ENCODE measurements around the gene EDN2. TPM values are rescaled to one million over a fixed set of nuclear protein-coding genes. Genes with fewer than 3 reads are reported as not detected.

EDN2 gene
- total and polyA plus RNA-seq, 2 experiments from 2014 or later, result 0.40 to 2.3 TPM

DNA sequence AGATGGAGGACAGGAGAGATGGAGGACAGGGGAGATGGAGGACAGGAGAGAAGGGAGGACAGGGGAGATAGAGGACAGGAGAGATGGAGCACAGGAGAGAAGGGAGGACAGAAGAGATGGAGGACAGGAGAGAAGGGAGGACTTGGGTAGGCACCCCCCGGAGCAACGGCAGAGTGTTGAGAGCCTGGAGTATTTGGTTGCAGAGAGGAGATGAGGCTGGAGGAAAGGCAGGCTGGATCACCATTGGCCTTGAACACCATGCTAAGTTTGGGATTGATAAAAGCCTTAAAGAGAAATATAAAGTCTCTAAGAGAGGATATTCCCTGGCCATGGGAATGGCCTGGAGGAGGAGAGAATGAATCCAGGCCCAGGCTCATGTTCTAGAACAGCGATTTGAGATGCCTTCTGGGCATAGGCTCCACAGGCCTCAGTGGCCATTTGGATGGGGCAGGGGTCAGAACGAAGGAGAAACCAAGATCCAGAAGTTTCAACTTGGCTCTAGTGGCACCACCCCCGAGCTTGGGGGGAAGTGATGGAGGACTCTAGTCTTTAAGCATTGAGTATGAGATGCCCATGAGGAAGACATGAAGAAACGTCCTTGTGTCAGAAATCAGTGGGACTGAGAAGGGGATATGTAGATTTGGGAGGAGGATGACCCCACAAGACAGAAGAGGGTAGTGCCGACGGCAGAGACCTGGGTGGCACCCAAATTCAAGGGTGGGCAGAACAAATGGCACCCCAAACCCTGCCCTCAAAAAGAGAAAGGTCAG is 47.9 kb upstream of the EDN2 start:
- H3K27me3 ChIP-seq, result peaks cover 4% of the 10 kb centered on the region
- H3K4me1 ChIP-seq (ENCODE audit: insufficient read depth), result peaks cover 3% of the 10 kb centered on the region
- H4K20me1 ChIP-seq (ENCODE audit: insufficient read depth, poor library complexity, severe bottlenecking), result no peaks in the 10 kb centered on the region
- no peak overlapping the region for H3K27ac ChIP-seq
- H3K36me3 ChIP-seq (replicated peaks; ENCODE audit: insufficient read depth, low read depth), result no peaks in the 10 kb centered on the region
- WGBS (ENCODE audit: low lambda C conversion rate, missing lambda C conversion rate), result 86% methylated on average over 8 of the region's 8 CpGs
- H3K9me2 ChIP-seq (replicated peaks; ENCODE audit: insufficient read depth), result no peaks in the 10 kb centered on the region
- no peak overlapping the region for H2AFZ ChIP-seq
- DNase-seq (ENCODE audit: low spot score), result no peak
- H3K4me3 ChIP-seq, result no peak overlapping the region
- TF ChIP-seq EZH2 (IDR thresholded peaks at IDR 0.05; ENCODE audit: borderline replicate concordance) (no peak), EZH2phosphoT487 (IDR thresholded peaks at IDR 0.05; ENCODE audit: low read depth, severe bottlenecking, unreplicated experiment) (no peak)
- TF ChIP-seq, protein P1, sequence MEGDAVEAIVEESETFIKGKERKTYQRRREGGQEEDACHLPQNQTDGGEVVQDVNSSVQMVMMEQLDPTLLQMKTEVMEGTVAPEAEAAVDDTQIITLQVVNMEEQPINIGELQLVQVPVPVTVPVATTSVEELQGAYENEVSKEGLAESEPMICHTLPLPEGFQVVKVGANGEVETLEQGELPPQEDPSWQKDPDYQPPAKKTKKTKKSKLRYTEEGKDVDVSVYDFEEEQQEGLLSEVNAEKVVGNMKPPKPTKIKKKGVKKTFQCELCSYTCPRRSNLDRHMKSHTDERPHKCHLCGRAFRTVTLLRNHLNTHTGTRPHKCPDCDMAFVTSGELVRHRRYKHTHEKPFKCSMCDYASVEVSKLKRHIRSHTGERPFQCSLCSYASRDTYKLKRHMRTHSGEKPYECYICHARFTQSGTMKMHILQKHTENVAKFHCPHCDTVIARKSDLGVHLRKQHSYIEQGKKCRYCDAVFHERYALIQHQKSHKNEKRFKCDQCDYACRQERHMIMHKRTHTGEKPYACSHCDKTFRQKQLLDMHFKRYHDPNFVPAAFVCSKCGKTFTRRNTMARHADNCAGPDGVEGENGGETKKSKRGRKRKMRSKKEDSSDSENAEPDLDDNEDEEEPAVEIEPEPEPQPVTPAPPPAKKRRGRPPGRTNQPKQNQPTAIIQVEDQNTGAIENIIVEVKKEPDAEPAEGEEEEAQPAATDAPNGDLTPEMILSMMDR (IDR thresholded peaks at IDR 0.05; ENCODE audit: poor library complexity), result no peak
- H3K9me3 ChIP-seq (ENCODE audit: low read depth), result no peaks in the 10 kb centered on the region
- no peak overlapping the region for H3K4me2 ChIP-seq
- H3K79me2 ChIP-seq, result no peaks in the 10 kb centered on the region

DNA sequence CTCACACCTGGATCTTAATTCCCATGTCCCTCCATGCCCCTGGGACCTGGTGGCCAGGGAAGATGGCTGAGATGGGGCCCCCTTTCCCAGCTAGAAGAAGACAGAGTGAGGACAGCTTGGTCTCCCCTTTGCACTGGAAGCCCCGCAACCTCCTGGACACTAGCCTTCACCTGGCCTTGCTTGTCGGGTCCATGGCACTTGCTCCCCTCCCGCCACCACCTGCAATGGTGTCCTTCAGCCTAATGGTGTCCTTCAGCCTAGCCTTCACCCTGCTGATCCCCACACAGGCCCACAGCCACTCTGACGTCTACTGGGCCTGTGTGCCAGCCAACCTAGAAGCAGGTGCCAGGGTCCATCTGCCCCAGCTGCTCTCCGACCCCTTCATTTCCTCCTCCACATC is 45.9 kb upstream of the EDN2 start:
- no peak overlapping the region for H3K4me2 ChIP-seq
- no peak for DNase-seq (ENCODE audit: low spot score)
- WGBS (ENCODE audit: low lambda C conversion rate, missing lambda C conversion rate), result 92% methylated on average over 5 of the region's 5 CpGs
- H4K20me1 ChIP-seq (ENCODE audit: insufficient read depth, poor library complexity, severe bottlenecking), result no peaks in the 10 kb centered on the region
- no peaks in the 10 kb centered on the region for H3K79me2 ChIP-seq
- no peaks in the 10 kb centered on the region for H3K9me3 ChIP-seq (ENCODE audit: low read depth)
- no peaks in the 10 kb centered on the region for H3K9me2 ChIP-seq (replicated peaks; ENCODE audit: insufficient read depth)
- H3K27ac ChIP-seq, result no peak overlapping the region
- TF ChIP-seq EZH2phosphoT487 (IDR thresholded peaks at IDR 0.05; ENCODE audit: low read depth, severe bottlenecking, unreplicated experiment) (no peak), EZH2 (IDR thresholded peaks at IDR 0.05; ENCODE audit: borderline replicate concordance) (no peak)
- TF ChIP-seq, protein P1 (IDR thresholded peaks at IDR 0.05; ENCODE audit: poor library complexity), result no peak
- H3K4me3 ChIP-seq, result no peak overlapping the region
- H2AFZ ChIP-seq, result no peak overlapping the region
- no peaks in the 10 kb centered on the region for H3K4me1 ChIP-seq (ENCODE audit: insufficient read depth)
- no peaks in the 10 kb centered on the region for H3K27me3 ChIP-seq
- no peaks in the 10 kb centered on the region for H3K36me3 ChIP-seq (replicated peaks; ENCODE audit: insufficient read depth, low read depth)

DNA sequence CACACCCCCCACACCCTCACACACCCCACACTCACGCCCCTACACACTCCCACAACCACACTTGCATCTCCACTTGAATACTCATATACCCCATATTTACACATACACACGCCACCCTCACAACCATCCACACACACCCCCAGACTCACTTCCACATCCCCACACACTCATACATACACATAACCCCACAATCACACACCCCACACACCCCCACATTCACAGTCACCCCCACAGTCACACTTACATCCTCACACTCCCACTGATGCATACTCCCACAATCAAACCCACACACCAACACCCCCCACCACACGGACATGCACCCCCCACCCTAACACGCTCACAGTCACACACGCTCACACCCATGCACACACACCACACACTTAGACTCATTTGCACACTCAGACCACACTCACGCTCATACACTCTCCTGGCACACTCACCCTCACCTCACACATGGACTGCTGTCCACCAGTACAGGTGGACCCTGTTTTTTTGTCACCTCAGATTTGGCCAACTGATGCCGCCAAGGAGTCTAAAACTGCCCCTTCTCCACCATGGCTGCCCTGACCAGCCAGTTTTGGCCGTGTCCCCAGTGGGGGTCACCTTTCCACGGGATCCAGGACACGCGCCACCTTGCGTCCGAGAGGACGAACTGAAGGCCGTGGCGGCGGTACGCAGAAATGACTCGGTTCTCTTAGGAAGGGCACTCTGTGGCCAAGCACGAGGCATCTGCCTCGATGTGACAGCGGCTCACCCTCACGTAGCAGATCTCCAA is 45.3 kb upstream of the EDN2 start:
- Histone ChIP-seq H3K79me2 (no peaks in the 10 kb centered on the region), H3K4me1 (ENCODE audit: insufficient read depth) (no peaks in the 10 kb centered on the region), H3K9me3 (ENCODE audit: low read depth) (no peaks in the 10 kb centered on the region), H3K4me3 (no peak overlapping the region), H3K27ac (no peak overlapping the region), H4K20me1 (ENCODE audit: insufficient read depth, poor library complexity, severe bottlenecking) (no peaks in the 10 kb centered on the region), H3K36me3 (replicated peaks; ENCODE audit: insufficient read depth, low read depth) (no peaks in the 10 kb centered on the region), H3K27me3 (no peaks in the 10 kb centered on the region), H3K9me2 (replicated peaks; ENCODE audit: insufficient read depth) (no peaks in the 10 kb centered on the region), H2AFZ (no peak overlapping the region), H3K4me2 (no peak overlapping the region)
- WGBS (ENCODE audit: low lambda C conversion rate, missing lambda C conversion rate), result 95% methylated on average over 22 of the region's 23 CpGs
- no peak for TF ChIP-seq EZH2 (IDR thresholded peaks at IDR 0.05; ENCODE audit: borderline replicate concordance)
- no peak for DNase-seq (ENCODE audit: low spot score)
